Neuron (in vitro differentiated cells): ENCODE data around the gene ACAA2.

Source experiments
- H2AFZ ChIP-seq: one replicate; pipeline ENCODE4 v1.6.1; 2013; ENCODE audit warnings: low read depth, mild to moderate bottlenecking, inconsistent platforms, low read length, moderate library complexity
- H3K27me3 ChIP-seq: one replicate; pipeline ENCODE4 v1.6.1; 2013; ENCODE audit warnings: low read length; ENCODE audit not compliant: insufficient read depth
- H3K36me3 ChIP-seq: one replicate; pipeline ENCODE4 v1.6.1; 2013; ENCODE audit warnings: low read length; ENCODE audit not compliant: insufficient read depth
- H3K4me1 ChIP-seq: one replicate; pipeline ENCODE4 v1.6.1; 2013; ENCODE audit warnings: low read length; ENCODE audit not compliant: insufficient read depth
- H3K4me3 ChIP-seq: 2 replicates; pipeline ENCODE4 v1.5.1; 2013; ENCODE audit warnings: mild to moderate bottlenecking, low read length, moderate library complexity
- H3K9me3 ChIP-seq: one replicate; pipeline ENCODE4 v1.6.1; 2013; ENCODE audit warnings: low read length

The ACAA2 gene

GRCh38 chr18:49762191-49763077, 50.9 kb downstream of the ACAA2 start:
- Histone ChIP-seq H3K4me1 (peaks cover 6% of the 10 kb centered on the region), H3K27me3 (no peaks in the 10 kb centered on the region), H2AFZ (no peak overlapping the region), H3K9me3 (peaks cover 2% of the 10 kb centered on the region), H3K36me3 (no peaks in the 10 kb centered on the region), H3K4me3 (no peak overlapping the region)

GRCh38 chr18:49761771-49762170, 51.6 kb downstream of the ACAA2 start:
- Histone ChIP-seq H3K4me3 (no peak overlapping the region), H3K4me1 (peaks cover 4% of the 10 kb centered on the region), H3K9me3 (peaks cover 2% of the 10 kb centered on the region), H3K27me3 (no peaks in the 10 kb centered on the region), H2AFZ (no peak overlapping the region), H3K36me3 (no peaks in the 10 kb centered on the region)

- Histone ChIP-seq H3K4me3 (no peak overlapping the region), H3K36me3 (no peaks in the 10 kb centered on the region), H2AFZ (no peak overlapping the region), H3K4me1 (no peaks in the 10 kb centered on the region), H3K9me3 (peaks cover 2% of the 10 kb centered on the region), H3K27me3 (no peaks in the 10 kb centered on the region)
Measured at GRCh38 chr18:49758263-49758610, 55.1 kb downstream of the ACAA2 start.

DNA sequence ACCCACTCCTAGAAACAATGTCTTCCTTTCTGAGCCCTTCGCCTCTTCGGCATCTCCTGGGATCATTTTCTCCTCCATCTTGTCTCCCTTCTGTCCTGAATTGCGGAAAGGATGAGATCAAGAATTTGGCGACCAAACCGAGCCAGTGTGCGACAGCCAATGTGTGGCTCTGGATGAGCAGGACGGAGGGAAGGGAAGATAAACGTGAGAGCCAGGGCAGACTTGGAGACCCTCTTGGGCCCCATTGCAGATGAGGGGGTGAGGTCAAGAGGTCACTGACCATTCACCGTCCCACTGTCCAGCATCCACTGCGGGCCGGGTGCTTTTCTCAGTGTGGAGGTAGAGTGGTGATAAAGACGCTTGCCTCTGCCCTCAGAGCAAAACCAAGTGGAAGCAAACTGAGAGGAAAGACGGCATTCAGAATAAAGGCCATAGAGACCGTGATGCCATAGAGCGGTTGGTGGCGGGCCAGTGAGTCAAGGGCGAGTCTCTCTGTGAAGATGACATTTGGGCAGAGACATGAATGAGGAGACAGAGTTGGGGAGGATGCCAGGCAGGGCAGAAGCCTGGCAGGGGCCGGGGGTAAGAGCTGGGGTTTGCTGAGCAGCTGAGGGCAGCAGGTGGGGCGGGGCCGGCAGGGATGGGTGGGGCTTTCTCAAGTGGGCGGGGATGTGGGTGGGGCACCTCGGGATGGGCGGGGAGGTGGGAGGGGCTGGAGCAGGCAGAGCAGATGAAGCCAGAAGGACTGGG, 55.6 kb downstream of the ACAA2 start:
- no peak overlapping the region for H3K4me3 ChIP-seq
- H3K27me3 ChIP-seq: peaks cover 5% of the 10 kb centered on the region

DNA sequence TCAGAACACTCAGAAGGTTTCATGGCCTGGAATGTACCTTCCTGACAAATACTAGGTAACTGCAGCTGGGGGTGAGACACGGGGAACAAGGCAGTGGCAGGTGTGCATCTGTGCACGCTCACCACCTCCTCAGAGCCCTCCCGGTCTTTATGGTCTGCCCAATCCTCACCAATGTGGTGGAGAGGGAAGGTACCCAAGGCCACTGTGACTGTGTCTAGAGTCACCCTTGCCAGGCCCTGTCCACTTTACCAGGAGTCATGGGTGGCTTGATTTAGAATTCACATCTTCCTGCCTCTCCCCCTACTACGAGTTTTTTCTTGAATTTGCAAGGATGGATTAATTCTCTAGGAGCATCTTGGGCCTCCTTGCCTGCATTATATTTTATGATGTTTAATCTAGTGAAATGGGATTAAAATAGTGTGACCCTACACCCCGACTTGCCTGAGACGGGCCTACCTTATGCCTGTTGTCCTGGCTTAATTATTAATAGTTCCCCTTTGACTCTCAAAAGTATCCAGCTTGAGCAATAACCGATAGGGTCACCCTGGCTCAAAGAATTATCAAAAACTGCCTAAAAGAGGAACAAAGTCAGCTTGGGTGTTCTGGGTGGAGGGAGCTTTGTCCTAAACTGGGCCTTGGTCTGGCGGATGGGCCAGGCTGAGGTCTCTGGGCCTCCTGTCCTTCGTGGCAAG, 56.5 kb downstream of the ACAA2 start:
- Histone ChIP-seq H3K27me3 (peaks cover 12% of the 10 kb centered on the region), H3K9me3 (peaks cover 2% of the 10 kb centered on the region), H2AFZ (no peak overlapping the region), H3K36me3 (no peaks in the 10 kb centered on the region), H3K4me3 (no peak overlapping the region), H3K4me1 (no peaks in the 10 kb centered on the region)

More for the DNA sequence above, 55.6 kb downstream of the ACAA2 start:
- Histone ChIP-seq H3K36me3 (no peaks in the 10 kb centered on the region), H3K4me1 (no peaks in the 10 kb centered on the region), H3K9me3 (peaks cover 2% of the 10 kb centered on the region), H2AFZ (no peak overlapping the region)

DNA sequence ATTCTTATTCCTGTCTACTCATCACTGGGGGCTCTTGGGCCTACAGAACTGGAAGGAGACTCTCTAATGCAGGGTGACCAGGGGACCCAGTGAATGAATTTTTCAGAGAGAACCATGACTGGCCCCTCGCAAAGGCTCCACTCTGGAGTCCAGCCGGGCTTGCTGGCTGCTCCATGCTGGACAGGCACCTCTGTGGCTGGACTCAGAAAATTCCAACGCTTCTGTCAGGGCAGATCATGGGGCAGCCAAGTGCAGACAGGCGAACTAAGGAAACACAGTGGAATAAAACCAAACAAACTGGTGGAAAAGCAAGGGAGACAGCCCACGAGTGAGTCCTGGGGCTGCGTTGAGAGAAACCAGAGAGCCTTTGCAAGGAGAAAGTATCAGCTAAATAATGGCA, 57.2 kb downstream of the ACAA2 start:
- no peak overlapping the region for H2AFZ ChIP-seq
- H3K27me3 ChIP-seq: peaks cover 18% of the 10 kb centered on the region
- H3K4me1 ChIP-seq: no peaks in the 10 kb centered on the region
- no peaks in the 10 kb centered on the region for H3K36me3 ChIP-seq
- no peak overlapping the region for H3K4me3 ChIP-seq
- H3K9me3 ChIP-seq: peaks cover 2% of the 10 kb centered on the region

DNA sequence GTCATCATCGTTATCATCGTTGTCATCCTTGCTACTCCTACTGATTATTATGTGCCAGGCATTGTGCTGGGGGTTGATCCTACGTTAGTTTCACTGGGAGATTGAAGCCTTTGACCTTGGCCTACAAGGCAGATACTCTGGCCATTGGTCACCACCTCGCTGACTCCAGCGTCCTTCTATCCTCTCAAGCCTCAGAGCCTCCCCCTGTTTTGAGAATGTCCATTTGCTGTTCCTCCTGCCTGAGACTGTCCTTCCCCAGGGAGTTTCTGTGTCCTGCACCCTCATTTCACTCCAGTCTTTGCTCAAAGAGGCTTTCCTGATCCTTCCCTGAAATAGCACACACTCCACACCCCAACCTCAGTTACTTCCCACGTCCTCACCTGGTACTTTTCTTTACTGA, 57.8 kb downstream of the ACAA2 start:
- peaks cover 18% of the 10 kb centered on the region for H3K27me3 ChIP-seq
- H3K4me1 ChIP-seq: no peaks in the 10 kb centered on the region
- H3K9me3 ChIP-seq: peaks cover 2% of the 10 kb centered on the region
- no peaks in the 10 kb centered on the region for H3K36me3 ChIP-seq
- H2AFZ ChIP-seq: no peak overlapping the region
- H3K4me3 ChIP-seq: no peak overlapping the region

DNA sequence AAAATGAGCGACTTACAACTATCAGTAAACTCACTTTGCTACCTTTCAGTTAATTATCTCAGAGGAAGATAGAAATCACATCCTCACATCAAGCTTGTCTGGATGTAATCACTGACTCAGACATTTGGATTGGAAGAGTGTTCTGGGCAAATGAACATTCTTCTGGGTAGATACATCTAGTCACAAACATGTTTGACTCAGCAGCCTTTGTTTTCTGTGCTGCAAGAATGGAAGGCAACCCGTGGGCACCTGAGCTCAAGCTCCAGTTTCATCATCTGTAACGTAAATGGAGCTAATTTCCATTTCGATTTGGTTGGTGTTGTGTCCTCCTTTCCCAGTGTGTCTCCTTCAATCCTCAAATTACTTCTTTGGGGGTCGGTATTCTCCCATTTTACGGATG, 58.5 kb downstream of the ACAA2 start:
- peaks cover 18% of the 10 kb centered on the region for H3K27me3 ChIP-seq
- no peak overlapping the region for H2AFZ ChIP-seq
- no peaks in the 10 kb centered on the region for H3K4me1 ChIP-seq
- peaks cover 2% of the 10 kb centered on the region for H3K9me3 ChIP-seq
- no peak overlapping the region for H3K4me3 ChIP-seq
- H3K36me3 ChIP-seq: no peaks in the 10 kb centered on the region

DNA sequence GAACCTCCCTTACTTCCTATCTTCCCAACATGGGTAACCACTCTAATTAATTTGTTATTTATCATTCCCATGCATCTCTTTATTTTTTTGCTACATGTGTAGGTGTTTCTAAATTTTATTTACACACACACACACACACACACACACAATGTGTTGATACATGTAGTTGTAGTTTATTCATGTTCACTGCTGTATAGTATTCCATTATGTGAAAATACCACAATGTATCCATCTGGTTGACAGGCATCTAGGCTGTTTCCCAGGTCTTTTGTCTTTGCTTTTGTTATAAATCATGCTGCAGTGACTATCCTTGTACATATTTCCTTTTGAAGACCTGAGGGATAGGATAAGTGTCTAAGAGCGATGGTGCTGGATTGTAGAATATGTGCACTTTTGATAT, 59.7 kb downstream of the ACAA2 start:
- H3K4me3 ChIP-seq: no peak overlapping the region
- peaks cover 2% of the 10 kb centered on the region for H3K9me3 ChIP-seq
- H2AFZ ChIP-seq: no peak overlapping the region
- peaks cover 18% of the 10 kb centered on the region for H3K27me3 ChIP-seq
- H3K4me1 ChIP-seq: no peaks in the 10 kb centered on the region
- no peaks in the 10 kb centered on the region for H3K36me3 ChIP-seq

DNA sequence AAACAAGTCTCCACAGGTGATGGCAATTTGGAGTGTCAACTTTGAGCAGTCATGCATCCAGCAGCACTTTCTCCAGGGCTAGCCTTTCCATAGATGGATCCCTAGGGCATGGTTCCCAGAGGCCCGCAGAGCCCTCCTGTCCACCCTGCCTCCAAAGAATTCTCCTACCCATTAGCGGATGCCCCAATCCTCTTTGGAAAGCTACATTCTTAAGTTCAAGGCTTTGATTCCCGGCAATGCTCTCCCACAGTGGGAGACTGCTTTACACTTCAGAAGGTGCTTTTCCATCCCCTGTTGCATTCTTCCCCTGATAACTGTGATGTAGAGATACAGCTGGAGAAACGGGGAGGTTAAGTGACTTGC, 61.3 kb downstream of the ACAA2 start:
- Histone ChIP-seq H3K36me3 (no peaks in the 10 kb centered on the region), H2AFZ (no peak overlapping the region), H3K4me1 (no peaks in the 10 kb centered on the region), H3K9me3 (no peaks in the 10 kb centered on the region), H3K4me3 (no peak overlapping the region), H3K27me3 (peaks cover 18% of the 10 kb centered on the region)

- no peak overlapping the region for H3K4me3 ChIP-seq
- no peaks in the 10 kb centered on the region for H3K9me3 ChIP-seq
- no peaks in the 10 kb centered on the region for H3K4me1 ChIP-seq
- H3K27me3 ChIP-seq: peaks cover 18% of the 10 kb centered on the region
- H3K36me3 ChIP-seq: no peaks in the 10 kb centered on the region
- H2AFZ ChIP-seq: no peak overlapping the region
Measured at GRCh38 chr18:49751427-49752094, 61.8 kb downstream of the ACAA2 start.

DNA sequence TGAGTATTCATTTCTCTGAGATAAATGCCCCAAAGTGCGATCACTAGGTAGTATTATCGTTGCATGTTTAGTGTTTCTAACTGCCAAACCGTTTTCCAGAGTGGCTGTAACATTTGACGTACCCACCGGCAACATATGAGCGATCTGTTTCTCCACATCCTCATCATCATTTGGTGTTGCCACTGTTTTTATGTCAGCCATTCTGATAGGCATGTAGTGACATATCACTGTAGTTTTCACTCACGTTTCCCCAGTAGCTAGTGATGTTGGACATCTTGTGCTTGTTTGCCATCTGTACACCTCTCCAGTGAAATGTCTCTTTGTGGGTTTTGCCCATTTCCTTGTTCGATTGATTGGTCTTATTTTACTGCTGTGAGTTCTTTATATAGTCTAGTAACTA, 63.8 kb downstream of the ACAA2 start:
- no peak overlapping the region for H3K4me3 ChIP-seq
- peaks cover 18% of the 10 kb centered on the region for H3K27me3 ChIP-seq
- H3K4me1 ChIP-seq: no peaks in the 10 kb centered on the region
- no peak overlapping the region for H2AFZ ChIP-seq
- no peaks in the 10 kb centered on the region for H3K36me3 ChIP-seq
- H3K9me3 ChIP-seq: peaks cover 2% of the 10 kb centered on the region

DNA sequence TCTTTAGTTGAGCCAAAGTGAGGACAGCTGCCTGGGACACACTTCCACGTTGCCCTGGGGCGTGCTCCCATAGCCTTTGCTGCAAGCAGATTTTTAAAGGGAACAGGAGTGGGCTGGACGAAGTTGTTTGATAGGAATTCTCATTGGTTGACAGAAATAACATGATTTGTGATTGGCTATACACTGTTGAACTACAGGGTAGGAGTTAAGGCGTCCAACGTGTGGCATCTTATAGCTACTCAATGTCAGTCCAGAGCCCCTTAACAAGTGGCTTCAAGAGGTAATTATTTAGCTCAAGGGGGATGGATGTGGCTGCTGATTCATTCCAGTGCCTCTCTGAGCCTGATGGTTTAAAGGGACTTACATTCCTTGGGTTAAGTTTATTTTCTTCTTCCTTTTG, 65.5 kb downstream of the ACAA2 start:
- H3K36me3 ChIP-seq: no peaks in the 10 kb centered on the region
- no peaks in the 10 kb centered on the region for H3K4me1 ChIP-seq
- peaks cover 2% of the 10 kb centered on the region for H3K9me3 ChIP-seq
- no peak overlapping the region for H3K4me3 ChIP-seq
- H3K27me3 ChIP-seq: peaks cover 15% of the 10 kb centered on the region
- H2AFZ ChIP-seq: no peak overlapping the region
